DMS114 treated with DMSO at 0.1 percent for 48 hours (cell line): ENCODE measurements around the gene HPGD.

Source experiments
- DNase-seq: peaks from one replicate; lab custom pipeline; 2025; ENCODE audit not compliant: unreplicated experiment; lab: John Stamatoyannopoulos, UW

Gene HPGD

DNA sequence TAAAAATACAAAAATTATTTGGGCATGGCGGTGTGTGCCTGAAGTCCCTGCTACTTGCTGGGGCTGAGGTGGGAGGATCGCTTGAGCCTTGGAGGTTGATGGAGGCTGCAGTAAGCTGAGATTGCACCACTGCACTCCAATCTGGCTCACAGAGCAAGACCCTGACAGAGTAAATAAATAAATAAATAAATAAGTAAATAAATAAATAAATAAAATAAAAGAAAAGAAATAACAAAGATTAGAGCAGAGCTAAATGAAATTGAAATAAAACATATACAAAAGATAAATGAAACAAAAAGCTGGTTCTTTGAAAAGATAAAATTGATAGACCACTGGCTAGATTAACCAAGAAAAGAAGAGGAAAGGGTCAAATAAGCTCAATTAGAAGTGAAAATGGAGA lies 43.1 kb downstream of the HPGD start:
- DNase-seq: no peak

DNA sequence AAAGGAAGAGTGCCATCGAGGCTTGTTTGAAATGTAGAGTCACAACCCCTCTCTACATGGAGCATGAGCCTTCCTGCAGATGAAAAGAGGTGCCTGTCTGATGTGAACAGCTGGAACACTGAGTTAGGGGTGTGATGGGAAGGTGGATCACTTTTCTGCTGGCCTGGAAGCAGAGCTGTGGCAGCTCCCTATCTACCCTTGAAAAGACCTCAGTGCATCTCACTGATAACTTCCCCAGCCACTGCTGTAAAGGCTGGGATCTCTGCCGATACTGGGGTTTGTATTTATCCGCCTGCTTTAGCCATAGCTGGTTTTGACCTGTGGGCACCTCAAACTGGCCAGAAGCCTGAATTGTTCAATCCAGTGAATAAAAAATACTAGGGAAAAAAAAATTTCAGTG lies 46.8 kb downstream of the HPGD start:
- DNase-seq: no peak

DNA sequence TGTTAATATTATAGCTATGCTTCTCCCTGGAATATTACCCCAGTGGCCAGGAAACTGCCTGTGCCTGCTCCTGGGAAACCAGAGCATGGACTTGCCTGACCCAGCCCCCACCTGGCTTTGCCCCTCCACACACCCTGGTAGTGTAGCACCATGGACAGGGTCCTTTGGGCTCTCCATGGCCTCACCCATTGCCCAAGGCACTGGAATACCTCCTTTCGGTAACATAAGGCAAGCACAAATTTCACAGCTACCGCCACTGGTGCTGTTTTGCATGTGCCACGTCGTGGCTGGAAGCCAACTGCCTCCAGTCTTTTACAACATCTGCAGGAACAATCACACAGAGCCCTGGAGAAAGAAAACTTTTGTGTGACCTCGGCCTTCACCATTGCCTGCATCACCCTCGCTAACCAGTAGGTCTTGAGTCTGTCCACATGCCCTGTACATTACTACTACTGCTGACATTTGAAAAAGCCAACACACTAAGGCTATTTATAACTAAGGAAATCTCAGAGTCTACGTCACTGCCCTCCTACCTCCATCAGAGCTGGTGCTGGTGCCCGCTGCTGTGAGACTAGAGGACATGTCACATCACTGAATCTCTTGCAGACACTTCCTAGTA lies 47.7 kb downstream of the HPGD start:
- no peak for DNase-seq

DNA sequence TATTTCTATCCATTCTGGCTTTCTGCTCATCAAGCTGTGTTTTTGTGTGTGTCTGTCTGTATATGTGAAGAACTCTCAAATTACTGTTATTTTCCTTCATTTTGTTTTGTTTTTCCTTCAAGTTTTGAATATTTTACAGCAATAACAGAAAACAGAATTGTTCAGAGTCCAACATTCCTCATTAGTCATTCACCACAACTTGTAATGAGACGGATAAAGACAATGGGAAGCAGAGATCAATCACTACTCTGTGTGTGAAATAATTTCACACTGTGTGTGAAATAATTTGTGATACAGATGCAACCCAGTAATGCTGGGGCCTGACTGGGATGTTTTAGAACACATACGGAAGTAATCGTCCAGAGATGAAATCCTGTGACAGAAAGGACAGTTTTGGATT lies 55.2 kb downstream of the HPGD start:
- no peak for DNase-seq

DNA sequence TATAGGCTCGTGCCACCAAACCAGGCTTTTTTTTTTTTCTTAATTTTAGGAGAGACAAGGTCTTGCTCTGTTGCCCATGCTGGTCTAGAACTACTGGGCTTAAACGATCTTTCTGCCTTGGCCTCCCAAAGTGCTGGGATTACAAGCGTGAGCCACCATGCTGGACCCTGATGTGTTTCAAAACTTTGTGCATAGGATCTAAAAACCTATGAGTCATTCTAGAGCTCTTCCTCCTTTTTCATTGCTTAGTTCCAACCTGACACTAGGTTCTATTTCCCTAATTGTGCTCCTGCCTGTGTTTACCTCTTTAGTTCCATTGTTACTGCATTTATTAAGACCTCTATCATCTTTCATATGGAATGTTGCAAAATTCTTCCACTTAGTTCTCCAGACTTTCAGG lies 57.3 kb downstream of the HPGD start:
- DNase-seq: no peak

DNA sequence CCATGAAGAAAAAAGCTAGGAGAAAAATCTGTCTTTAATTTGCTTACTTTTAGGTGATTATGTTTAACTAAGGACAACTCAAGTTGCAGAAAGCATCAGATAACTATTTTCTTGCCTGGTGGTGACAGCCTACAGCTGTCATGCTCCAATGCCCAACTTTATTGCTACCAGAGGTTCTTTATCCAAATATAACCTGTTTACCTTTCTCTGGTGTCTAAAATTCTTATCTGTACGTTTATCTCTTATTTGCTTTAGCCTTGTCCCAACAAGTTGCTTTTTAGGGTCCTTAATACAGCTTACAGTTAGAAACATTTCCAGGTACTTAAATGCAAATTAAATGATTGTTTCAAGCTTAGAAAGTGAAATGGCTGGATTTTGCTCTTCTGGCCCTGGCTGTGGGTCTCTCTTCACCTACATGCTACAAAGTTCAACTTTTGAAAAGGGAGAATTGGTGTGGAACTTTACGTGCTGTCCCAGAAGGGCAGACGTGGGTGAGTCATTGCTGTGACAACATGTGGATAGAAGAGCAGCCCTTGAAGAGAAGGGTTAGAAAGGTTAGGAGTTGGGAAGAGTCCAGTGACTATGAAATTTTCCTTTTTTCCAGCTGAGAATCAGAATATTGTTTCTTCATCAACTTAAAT lies 60.7 kb downstream of the HPGD start:
- no peak for DNase-seq

DNA sequence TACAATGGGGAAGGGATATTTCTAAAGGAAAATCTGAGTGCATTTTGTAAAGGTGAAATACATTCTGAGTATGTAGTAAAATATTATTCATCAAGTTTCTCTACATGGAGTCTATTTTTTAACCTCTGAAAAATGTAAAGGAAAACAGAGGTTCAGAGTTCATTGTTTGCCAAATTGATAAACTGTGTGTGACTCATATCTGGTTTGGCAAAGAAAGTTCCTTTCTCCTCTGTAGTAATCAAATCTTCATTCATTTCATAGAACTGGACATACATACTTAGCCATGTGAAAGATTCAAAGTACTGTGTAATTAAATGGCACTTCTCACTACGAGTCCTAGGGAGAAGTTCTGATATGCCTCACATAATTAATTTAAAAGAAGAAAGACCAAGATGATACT lies 61.6 kb downstream of the HPGD start:
- no peak for DNase-seq

DNA sequence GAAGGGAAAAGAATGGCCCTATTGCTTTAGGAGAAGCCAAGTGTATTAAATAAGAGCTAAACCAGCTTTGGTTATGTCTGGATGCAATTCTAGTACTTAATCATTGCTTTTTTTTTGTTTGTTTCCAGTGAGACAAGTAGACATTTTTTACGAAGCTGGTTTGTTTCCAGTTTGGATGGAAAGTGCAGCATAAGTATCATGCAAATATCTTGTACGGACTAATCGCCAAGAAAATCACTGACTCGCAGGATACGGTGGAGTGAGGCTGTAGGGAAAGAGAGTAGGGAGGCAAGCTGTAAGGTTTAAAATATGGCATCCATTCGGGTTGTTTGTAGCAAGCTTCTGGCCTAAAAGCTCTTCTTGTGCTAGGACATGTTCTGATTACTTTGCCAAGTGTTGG lies 64.8 kb downstream of the HPGD start:
- no peak for DNase-seq

DNA sequence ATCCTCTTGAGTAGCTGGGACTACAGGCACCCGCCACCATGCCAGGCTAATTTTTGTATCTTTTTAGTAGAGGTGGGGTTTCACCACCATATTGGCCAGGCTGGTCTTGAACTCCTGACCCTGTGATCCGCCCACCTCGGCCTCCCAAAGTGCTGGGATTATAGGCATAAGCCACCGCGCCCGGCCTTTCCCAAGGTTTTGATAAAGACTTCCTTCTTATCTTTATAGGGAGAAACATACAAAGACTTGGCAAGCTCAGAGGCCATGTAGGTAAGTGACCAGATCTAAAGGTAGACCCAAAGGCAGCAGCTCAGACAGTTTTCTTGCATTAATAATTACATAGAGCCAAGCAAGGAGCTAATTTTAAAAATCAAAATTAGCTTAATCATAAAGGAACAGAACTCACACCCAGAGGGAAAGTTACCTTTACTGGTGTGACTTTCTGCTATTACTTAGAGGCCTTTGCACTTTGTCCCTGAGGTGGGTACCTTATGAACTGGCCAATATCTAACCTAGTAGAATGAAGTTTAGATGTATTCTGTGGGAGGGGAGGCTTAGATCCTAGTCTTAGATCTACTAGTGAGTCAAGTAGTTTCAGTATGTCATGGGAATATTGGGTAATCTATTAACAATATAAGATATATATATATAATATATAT lies 67.3 kb downstream of the HPGD start:
- no peak for DNase-seq

DNA sequence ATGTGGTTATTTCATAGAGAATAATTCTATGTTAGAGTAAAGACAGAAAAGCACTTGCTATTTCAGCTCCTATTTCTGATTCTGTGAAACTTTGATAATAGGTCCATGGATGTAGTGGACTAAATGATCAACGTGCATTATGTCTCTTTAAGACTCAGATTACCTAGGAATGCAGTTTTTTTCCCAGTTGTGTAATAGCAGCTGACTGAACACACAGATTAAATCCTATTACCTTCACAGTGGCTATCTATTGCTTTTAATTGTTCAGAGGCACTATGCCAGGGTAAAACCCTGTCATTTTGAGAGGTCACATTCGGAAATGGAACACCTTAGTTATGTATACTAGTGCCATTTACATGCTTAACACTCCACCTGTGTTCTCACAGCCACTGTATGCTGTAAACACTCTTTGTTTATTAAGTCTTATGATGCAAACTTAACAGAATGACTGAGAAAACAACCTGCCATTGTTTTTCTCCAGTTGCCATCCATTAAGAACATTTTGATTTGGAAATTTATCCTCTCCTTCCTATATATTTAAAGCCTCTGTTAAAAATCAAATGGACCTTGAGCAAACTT lies 70.5 kb downstream of the HPGD start:
- no peak for DNase-seq

DNA sequence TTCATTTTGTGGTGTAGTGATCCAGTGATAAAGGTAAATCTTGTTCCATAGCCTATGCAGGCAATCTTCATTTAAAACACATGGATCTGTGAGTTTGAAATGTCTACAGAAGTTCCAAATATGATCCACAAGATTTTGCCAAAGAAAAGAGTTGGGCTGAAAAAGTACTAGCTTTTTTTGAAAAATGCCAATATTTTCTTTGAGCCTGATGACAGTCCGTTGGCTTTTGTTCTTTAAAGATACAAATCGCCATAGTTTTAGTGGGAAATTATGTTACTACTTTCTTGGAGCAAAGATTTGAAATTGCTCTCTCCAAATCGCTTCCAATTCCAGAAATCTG lies 71.5 kb downstream of the HPGD start:
- no peak for DNase-seq

DNA sequence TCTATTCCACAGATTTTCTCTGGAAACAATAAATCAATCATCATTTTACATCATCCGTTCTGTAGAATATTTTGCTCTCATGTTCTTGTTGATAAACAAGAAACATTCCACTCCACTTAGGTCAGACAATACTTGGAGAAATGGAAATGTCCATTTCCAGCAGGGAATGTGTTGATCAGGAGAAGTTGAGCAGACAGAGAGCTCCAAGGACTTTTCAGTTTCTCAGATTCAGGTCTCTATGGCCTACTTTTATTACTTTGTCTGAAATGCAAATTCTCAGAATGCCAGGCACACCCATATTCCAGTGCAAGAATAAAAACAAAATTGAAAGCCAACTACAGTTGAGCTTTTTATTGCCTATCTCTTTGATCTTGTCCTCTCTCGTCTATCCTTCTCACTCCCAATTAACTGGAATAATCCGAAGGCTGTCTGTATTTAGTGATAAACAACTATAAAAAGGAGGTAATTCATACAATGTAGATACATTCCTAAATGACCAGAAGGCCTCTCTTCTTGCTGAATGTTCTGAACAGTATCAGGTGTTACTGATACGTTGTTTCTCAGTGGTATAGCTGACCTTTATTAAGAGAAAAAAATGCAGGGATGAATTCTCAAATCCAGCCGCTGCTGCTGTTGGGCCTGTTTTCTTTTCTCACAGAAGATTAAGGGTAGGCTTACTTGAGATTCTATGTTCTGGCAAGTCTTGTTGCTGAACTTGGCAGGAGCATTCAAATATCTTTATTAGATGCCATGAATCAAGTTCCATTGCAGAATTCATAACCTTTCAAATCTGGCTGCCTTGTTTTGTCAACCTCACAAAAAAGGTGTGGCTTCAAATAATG lies 72.1 kb downstream of the HPGD start:
- DNase-seq: no peak

DNA sequence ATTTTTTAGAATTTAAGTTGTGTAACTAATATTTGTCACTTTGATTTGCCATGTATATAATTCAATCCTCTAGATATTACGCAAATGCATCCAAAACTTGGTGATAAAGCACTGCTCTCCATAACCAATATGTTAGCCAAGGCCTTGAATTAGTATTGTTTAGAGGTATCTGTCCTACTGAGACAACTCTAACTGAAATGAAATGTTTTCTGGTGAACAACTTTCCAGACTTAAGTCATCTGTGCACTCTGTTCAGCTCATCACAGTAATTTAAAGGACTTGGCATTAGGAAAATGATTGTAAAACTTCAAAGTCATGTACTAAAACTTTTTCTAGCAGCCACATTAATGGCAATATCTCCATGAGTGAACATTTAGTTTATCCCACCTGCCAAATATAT lies 73.1 kb downstream of the HPGD start:
- no peak for DNase-seq

DNA sequence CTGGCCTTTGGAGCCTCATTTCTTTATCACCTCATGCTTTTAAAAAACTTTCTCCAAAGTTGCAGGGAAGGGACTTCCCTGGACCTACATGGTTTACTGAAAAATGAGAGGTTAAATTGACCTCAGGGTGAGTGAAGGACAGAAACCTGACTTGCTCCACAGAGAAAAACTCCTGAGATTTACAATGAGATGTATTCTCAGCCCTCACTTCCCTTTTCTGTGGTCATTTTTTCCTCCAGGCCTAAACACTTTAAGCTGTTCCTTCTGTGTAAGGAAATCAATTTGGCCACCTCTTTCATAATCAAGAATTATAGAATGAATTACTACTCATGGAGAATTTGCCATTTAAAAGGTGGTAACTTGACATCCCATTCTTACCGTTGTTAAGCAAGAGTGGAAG lies 77.9 kb downstream of the HPGD start:
- DNase-seq: no peak
